Breast epithelium (tissue), 3 donors: ENCODE results near the gene VSTM2B.

Experiments used
- POLR2AphosphoS5 ChIP-seq, 3 donors: sonication (generic); formaldehyde crosslinking; IDR thresholded peaks; one replicate each; pipeline ENCODE4 v1.6.1; 2017; ENCODE audit warnings: antibody characterized with exemption in 3 of 3
- TF ChIP-seq, protein P1 (sequence below), 3 donors: fragments of 450-650 bp; IDR thresholded peaks; one replicate each; pipeline ENCODE4 v1.5.1; 2016 to 2017; ENCODE audit warnings: antibody characterized with exemption in 3 of 3, mild to moderate bottlenecking in 3 of 3, moderate library complexity in 3 of 3

DNA sequence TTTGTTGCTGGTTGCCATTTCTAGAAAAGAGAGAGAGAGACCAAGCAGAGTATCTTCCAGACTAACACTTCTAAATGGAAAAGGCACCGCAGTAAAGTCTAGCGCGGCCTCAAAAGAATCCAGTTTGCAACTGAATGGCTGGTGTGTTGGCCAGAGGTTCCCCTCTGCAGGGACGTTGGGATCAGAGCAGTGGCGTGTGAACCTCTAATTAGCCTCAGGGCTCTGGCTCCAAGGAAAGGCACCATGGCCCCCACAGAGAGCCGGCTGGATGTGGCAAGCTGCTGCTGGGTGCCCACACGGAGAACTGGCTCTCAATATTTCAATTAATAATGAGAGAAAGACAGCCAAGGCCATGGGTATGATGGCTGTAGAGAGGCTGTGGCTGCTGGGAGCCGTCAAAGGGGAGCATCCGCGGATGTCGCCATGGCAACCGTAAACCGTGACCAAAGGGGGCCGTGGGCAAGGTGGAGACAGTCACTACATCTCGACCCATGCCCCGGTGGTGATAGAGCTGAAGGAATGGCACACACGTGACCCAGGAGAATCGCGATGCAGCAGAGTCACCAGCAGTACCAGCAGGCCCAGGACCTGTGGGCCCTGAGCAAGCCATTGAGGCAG lies 9.5 kb downstream of the VSTM2B start:
- TF ChIP-seq, protein P1, sequence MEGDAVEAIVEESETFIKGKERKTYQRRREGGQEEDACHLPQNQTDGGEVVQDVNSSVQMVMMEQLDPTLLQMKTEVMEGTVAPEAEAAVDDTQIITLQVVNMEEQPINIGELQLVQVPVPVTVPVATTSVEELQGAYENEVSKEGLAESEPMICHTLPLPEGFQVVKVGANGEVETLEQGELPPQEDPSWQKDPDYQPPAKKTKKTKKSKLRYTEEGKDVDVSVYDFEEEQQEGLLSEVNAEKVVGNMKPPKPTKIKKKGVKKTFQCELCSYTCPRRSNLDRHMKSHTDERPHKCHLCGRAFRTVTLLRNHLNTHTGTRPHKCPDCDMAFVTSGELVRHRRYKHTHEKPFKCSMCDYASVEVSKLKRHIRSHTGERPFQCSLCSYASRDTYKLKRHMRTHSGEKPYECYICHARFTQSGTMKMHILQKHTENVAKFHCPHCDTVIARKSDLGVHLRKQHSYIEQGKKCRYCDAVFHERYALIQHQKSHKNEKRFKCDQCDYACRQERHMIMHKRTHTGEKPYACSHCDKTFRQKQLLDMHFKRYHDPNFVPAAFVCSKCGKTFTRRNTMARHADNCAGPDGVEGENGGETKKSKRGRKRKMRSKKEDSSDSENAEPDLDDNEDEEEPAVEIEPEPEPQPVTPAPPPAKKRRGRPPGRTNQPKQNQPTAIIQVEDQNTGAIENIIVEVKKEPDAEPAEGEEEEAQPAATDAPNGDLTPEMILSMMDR (IDR thresholded peaks at IDR 0.05) = no peak
- no peak for TF ChIP-seq POLR2AphosphoS5 (IDR thresholded peaks at IDR 0.05)
